Measurements from ENCODE around the gene LYPLAL1. TPM values are rescaled to one million over a fixed set of nuclear protein-coding genes. Genes with fewer than 3 reads are reported as not detected.

Gene LYPLAL1
- total and polyA plus RNA-seq, 9 of the 15 experiments (the other 6 are each of a cell fraction or from before 2014, with no cell fraction given) = 14.9 to 179 (median 46.3) TPM

GRCh38 chr1:219159946-219160645, 13.6 kb upstream of the LYPLAL1 start:
- Histone ChIP-seq H3K79me2 (ENCODE audit: control insufficient read depth, insufficient read depth, low read length) (no peaks in the 10 kb centered on the region), H3K4me1 (replicated peaks in 1 of 2; ENCODE audit: control insufficient read depth in 2 of 2, insufficient read depth in 2 of 2, low read length in 2 of 2) (peaks cover 0 to 6% of the 10 kb centered on the region in 2 experiments; a peak in 2 of 5 replicates), H3K27ac (ENCODE audit: extremely low read depth, low read depth, low read length) (no peak overlapping the region), H3K9ac (ENCODE audit: insufficient read depth in 1 of 2, low read depth in 2 of 2, low read length in 2 of 2) (0 out of 4 replicates have a peak overlapping the region, but pooled peaks of 1 of the 2 experiments have one; percentile 11), H3K4me3 (no peak overlapping the region), H4K20me1 (replicated peaks; ENCODE audit: control insufficient read depth, insufficient read depth, low read length) (no peaks in the 10 kb centered on the region), H3K9me3 (replicated peaks; ENCODE audit: control insufficient read depth, insufficient read depth, low read depth, low read length) (no peaks in the 10 kb centered on the region), H2AFZ (ENCODE audit: low read depth, low read length) (peak overlapping the region; percentile 56), H3K36me3 (ENCODE audit: control insufficient read depth, insufficient read depth, low read length) (no peaks in the 10 kb centered on the region), H3K27me3 (ENCODE audit: control insufficient read depth in 2 of 2, insufficient read depth in 2 of 2, low read length in 2 of 2) (no peaks in the 10 kb centered on the region), H3K9me1 (ENCODE audit: control insufficient read depth, insufficient read depth, low read length) (no peaks in the 10 kb centered on the region), H3K4me2 (ENCODE audit: insufficient read depth, low read length) (no peak overlapping the region)
- no TSS peak for BruUV-seq (replicated peaks)
- intact Hi-C loops (cut with micrococcal nuclease) = no loop called here
- in situ Hi-C loops (cut with MboI) = no loop called here
- DNase-seq (ENCODE audit: extremely low read depth in 1 of 4, low spot score in 3 of 4) (peak in 2 of 4 experiments; percentile 28 to 34), FAIRE-seq (peak; percentile 15), ATAC-seq (peak; percentile 63)
- CTCF ChIA-PET (ENCODE audit: low intra/inter-chr PET ratio) = interaction anchor here (0.6 kb wide), 1 partner anchor 130 kb away, joined by 3 read pairs; no protein-coding TSS in a partner anchor
- WGBS (ENCODE audit: insufficient coverage, low coverage, missing lambda C conversion rate) = 43% methylated on average over 4 of the region's 4 CpGs
- POLR2A ChIA-PET = interaction anchor here (0.6 to 2.6 kb wide), 5 partner anchors 10 to 408 kb away, joined by 3 to 10 read pairs (median 5); partner anchors contain the start of gene LYPLAL1
- TF ChIP-seq NCOA1 (IDR thresholded peaks at IDR 0.05; ENCODE audit: low read depth) = no peak
- TF ChIP-seq, protein P1, sequence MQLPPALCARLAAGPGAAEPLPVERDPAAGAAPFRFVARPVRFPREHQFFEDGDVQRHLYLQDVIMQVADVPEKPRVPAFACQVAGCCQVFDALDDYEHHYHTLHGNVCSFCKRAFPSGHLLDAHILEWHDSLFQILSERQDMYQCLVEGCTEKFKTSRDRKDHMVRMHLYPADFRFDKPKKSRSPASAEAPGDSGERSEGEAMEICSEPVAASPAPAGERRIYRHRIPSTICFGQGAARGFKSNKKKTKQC (CRISPR knock-in tag; IDR thresholded peaks at IDR 0.05) = no peak
- TF ChIP-seq, protein P2, sequence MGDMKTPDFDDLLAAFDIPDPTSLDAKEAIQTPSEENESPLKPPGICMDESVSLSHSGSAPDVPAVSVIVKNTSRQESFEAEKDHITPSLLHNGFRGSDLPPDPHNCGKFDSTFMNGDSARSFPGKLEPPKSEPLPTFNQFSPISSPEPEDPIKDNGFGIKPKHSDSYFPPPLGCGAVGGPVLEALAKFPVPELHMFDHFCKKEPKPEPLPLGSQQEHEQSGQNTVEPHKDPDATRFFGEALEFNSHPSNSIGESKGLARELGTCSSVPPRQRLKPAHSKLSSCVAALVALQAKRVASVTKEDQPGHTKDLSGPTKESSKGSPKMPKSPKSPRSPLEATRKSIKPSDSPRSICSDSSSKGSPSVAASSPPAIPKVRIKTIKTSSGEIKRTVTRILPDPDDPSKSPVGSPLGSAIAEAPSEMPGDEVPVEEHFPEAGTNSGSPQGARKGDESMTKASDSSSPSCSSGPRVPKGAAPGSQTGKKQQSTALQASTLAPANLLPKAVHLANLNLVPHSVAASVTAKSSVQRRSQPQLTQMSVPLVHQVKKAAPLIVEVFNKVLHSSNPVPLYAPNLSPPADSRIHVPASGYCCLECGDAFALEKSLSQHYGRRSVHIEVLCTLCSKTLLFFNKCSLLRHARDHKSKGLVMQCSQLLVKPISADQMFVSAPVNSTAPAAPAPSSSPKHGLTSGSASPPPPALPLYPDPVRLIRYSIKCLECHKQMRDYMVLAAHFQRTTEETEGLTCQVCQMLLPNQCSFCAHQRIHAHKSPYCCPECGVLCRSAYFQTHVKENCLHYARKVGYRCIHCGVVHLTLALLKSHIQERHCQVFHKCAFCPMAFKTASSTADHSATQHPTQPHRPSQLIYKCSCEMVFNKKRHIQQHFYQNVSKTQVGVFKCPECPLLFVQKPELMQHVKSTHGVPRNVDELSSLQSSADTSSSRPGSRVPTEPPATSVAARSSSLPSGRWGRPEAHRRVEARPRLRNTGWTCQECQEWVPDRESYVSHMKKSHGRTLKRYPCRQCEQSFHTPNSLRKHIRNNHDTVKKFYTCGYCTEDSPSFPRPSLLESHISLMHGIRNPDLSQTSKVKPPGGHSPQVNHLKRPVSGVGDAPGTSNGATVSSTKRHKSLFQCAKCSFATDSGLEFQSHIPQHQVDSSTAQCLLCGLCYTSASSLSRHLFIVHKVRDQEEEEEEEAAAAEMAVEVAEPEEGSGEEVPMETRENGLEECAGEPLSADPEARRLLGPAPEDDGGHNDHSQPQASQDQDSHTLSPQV (IDR thresholded peaks at IDR 0.05) = 0 out of 2 replicates have a peak, but pooled peaks have one; percentile 35
- TF ChIP-seq PTTG1 (tag; IDR thresholded peaks at IDR 0.05; ENCODE audit: low read depth) = no peak
- TF ChIP-seq E2F3 (CRISPR knock-in tag; IDR thresholded peaks at IDR 0.05) = no peak
- TF ChIP-seq KLF1 (tag; IDR thresholded peaks at IDR 0.05) = no peak
- no peak for TF ChIP-seq RBBP5 (IDR thresholded peaks at IDR 0.05; ENCODE audit: borderline replicate concordance, insufficient read depth, low read length, poor library complexity, severe bottlenecking)
- no peak for TF ChIP-seq SMARCA5 (IDR thresholded peaks at IDR 0.05)
